HepG2 (cell line): Measurements from ENCODE around the gene C22orf15.

ENCODE experiments used
- AGO1 ChIP-seq: fragments of 200-400 bp; formaldehyde crosslinking; IDR thresholded peaks from 2 replicates; pipeline ENCODE4 v1.6.1; 2017; ENCODE audit warnings: mild to moderate bottlenecking, low read depth, low read length, moderate library complexity; ENCODE audit not compliant: poor library complexity, severe bottlenecking
- FOXM1 ChIP-seq: sonication (generic); formaldehyde crosslinking; IDR thresholded peaks from 2 replicates; pipeline ENCODE4 v1.5.0; 2020; ENCODE audit warnings: missing genetic modification reagents
- KDM1A ChIP-seq: IDR thresholded peaks from 2 replicates; pipeline ENCODE4 v1.6.1; 2016; ENCODE audit warnings: missing compliant biosample characterization
- POLR2AphosphoS5 ChIP-seq: IDR thresholded peaks from 2 replicates; pipeline ENCODE4 v1.6.1; 2012; ENCODE audit warnings: low read depth, low read length
- RARG ChIP-seq: sonication (generic); formaldehyde crosslinking; IDR thresholded peaks from 2 replicates; pipeline ENCODE4 v1.4.0; 2020; ENCODE audit warnings: low read depth, mild to moderate bottlenecking, missing genetic modification reagents
- RERE ChIP-seq: IDR thresholded peaks from 2 replicates; pipeline ENCODE4 v1.6.1; 2016; ENCODE audit warnings: low read depth, missing genetic modification reagents, missing compliant biosample characterization
- SIN3A ChIP-seq: IDR thresholded peaks from 2 replicates; pipeline ENCODE4 v1.6.1; 2011; ENCODE audit warnings: low read depth, mild to moderate bottlenecking, control low read depth, low read length, borderline replicate concordance
- STAT6 ChIP-seq: sonication (generic); formaldehyde crosslinking; IDR thresholded peaks from 2 replicates; pipeline ENCODE4 v1.4.0; 2020; ENCODE audit warnings: missing genetic modification reagents, mild to moderate bottlenecking, borderline replicate concordance
- TF ChIP-seq, protein P1 (sequence below): sonication (generic); formaldehyde crosslinking; IDR thresholded peaks from 2 replicates; pipeline ENCODE4 v1.8.1; 2023; ENCODE audit warnings: mild to moderate bottlenecking, inconsistent platforms, moderate library complexity, missing genetic modification reagents, borderline replicate concordance
- TF ChIP-seq, protein P2 (sequence below): sonication (generic); formaldehyde crosslinking; IDR thresholded peaks from 2 replicates; pipeline ENCODE4 v1.5.0; 2020; ENCODE audit warnings: mild to moderate bottlenecking, missing genetic modification reagents, moderate library complexity
- TF ChIP-seq, protein P3 (sequence below): sonication (generic); formaldehyde crosslinking; IDR thresholded peaks from 2 replicates; pipeline ENCODE4 v1.4.0; 2020; ENCODE audit warnings: missing genetic modification reagents

DNA sequence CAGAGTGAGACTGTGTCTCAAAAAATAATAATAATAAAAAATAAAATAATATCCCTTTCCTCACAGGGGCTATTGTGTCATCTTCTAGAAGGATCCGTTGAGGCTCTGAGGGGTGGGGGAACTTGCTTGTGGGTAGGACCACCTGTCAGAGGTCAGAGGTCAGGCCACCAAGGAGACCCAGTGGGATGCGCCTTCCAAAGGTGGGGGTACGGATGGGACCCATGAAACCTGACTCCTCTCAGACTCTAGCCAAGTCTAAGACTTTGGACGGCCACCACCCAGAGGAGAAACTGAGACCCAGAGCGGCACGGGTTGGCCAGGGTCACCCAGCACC lies 9.5 kb downstream of the C22orf15 start:
- TF ChIP-seq SIN3A, result no peak
- TF ChIP-seq, protein P1, sequence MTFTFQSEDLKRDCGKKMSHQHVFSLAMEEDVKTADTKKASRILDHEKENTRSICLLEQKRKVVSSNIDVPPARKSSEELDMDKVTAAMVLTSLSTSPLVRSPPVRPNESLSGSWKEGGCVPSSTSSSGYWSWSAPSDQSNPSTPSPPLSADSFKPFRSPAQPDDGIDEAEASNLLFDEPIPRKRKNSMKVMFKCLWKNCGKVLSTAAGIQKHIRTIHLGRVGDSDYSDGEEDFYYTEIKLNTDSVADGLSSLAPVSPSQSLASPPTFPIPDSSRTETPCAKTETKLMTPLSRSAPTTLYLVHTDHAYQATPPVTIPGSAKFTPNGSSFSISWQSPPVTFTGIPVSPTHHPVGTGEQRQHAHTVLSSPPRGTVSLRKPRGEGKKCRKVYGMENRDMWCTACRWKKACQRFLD (CRISPR knock-in tag), result no peak
- TF ChIP-seq, protein P2, sequence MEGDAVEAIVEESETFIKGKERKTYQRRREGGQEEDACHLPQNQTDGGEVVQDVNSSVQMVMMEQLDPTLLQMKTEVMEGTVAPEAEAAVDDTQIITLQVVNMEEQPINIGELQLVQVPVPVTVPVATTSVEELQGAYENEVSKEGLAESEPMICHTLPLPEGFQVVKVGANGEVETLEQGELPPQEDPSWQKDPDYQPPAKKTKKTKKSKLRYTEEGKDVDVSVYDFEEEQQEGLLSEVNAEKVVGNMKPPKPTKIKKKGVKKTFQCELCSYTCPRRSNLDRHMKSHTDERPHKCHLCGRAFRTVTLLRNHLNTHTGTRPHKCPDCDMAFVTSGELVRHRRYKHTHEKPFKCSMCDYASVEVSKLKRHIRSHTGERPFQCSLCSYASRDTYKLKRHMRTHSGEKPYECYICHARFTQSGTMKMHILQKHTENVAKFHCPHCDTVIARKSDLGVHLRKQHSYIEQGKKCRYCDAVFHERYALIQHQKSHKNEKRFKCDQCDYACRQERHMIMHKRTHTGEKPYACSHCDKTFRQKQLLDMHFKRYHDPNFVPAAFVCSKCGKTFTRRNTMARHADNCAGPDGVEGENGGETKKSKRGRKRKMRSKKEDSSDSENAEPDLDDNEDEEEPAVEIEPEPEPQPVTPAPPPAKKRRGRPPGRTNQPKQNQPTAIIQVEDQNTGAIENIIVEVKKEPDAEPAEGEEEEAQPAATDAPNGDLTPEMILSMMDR (CRISPR knock-in tag), result no peak
- no peak for TF ChIP-seq STAT6
- TF ChIP-seq KDM1A, result no peak
- TF ChIP-seq, protein P3, sequence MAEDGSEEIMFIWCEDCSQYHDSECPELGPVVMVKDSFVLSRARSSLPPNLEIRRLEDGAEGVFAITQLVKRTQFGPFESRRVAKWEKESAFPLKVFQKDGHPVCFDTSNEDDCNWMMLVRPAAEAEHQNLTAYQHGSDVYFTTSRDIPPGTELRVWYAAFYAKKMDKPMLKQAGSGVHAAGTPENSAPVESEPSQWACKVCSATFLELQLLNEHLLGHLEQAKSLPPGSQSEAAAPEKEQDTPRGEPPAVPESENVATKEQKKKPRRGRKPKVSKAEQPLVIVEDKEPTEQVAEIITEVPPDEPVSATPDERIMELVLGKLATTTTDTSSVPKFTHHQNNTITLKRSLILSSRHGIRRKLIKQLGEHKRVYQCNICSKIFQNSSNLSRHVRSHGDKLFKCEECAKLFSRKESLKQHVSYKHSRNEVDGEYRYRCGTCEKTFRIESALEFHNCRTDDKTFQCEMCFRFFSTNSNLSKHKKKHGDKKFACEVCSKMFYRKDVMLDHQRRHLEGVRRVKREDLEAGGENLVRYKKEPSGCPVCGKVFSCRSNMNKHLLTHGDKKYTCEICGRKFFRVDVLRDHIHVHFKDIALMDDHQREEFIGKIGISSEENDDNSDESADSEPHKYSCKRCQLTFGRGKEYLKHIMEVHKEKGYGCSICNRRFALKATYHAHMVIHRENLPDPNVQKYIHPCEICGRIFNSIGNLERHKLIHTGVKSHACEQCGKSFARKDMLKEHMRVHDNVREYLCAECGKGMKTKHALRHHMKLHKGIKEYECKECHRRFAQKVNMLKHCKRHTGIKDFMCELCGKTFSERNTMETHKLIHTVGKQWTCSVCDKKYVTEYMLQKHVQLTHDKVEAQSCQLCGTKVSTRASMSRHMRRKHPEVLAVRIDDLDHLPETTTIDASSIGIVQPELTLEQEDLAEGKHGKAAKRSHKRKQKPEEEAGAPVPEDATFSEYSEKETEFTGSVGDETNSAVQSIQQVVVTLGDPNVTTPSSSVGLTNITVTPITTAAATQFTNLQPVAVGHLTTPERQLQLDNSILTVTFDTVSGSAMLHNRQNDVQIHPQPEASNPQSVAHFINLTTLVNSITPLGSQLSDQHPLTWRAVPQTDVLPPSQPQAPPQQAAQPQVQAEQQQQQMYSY (CRISPR knock-in tag), result no peak
- no peak for TF ChIP-seq RERE
- TF ChIP-seq RARG (CRISPR knock-in tag), result no peak
- TF ChIP-seq FOXM1 (CRISPR knock-in tag), result no peak
- no peak for TF ChIP-seq POLR2AphosphoS5
- no peak for TF ChIP-seq AGO1
